ENCODE data around the gene GCH1.

Gene GCH1

DNA sequence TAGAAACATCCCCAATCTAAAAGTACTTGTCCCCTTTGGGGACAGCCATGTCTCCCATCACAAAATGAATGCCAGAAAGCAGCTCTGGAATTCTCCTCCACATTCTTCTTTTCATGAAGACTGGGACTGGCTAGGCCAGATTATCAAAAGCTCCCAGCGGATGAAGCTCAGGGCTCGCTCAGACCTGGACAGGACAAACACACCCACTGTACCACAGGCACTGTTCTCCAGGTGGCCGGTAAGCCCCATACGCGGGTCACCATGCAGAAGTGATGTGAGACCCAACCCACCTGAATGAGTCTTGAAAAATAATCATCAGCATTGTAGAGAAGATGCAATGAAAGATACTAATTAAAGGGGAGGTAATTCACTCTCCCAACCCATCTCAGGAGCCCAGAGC lies 85.1 kb downstream of the GCH1 start:
- FAIRE-seq (no peak), DNase-seq (ENCODE audit: insufficient read length, low spot score) (no peak)
- TF ChIP-seq TAF1 (IDR thresholded peaks at IDR 0.05; ENCODE audit: low read depth, low read length) (no peak), PAX5 (IDR thresholded peaks at IDR 0.05; ENCODE audit: insufficient read depth, low read length, severe bottlenecking) (no peak), POLR2A (IDR thresholded peaks at IDR 0.05; ENCODE audit: low read depth, low read length) (no peak), POLR2AphosphoS5 (IDR thresholded peaks at IDR 0.05; ENCODE audit: low read depth, low read length) (no peak), POU2F2 (IDR thresholded peaks at IDR 0.05; ENCODE audit: low read depth, low read length) (no peak), SPI1 (IDR thresholded peaks at IDR 0.05; ENCODE audit: low read depth, low read length) (no peak)

DNA sequence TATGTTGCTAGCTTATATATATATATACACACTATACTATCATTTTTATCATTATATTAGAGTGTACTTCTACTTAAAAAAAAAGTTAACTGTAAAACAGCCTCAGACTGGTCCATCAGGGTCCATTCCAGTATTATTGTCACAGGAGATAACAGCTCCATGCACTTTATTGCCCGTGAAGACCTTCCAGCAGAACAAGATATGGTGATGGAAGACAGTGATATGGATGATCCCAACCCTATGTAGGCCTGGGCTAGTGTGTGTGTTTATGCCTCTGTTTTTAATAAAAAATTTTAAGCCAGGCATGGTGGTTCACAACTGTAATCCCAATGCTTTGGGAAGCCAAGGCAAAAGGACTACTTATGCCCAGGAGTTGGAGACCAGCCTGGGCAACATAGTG lies 86.2 kb downstream of the GCH1 start:
- TF ChIP-seq PAX5 (IDR thresholded peaks at IDR 0.05; ENCODE audit: insufficient read depth, low read length, severe bottlenecking), result no peak
- TF ChIP-seq TAF1 (IDR thresholded peaks at IDR 0.05; ENCODE audit: low read depth, low read length), result no peak
- TF ChIP-seq POLR2A (IDR thresholded peaks at IDR 0.05; ENCODE audit: low read depth, low read length), result no peak
- TF ChIP-seq POLR2AphosphoS5 (IDR thresholded peaks at IDR 0.05; ENCODE audit: low read depth, low read length), result no peak
- TF ChIP-seq SPI1 (IDR thresholded peaks at IDR 0.05; ENCODE audit: low read depth, low read length), result no peak
- no peak for TF ChIP-seq POU2F2 (IDR thresholded peaks at IDR 0.05; ENCODE audit: low read depth, low read length)
- no peak for DNase-seq (ENCODE audit: insufficient read length, low spot score)
- FAIRE-seq, result no peak

DNA sequence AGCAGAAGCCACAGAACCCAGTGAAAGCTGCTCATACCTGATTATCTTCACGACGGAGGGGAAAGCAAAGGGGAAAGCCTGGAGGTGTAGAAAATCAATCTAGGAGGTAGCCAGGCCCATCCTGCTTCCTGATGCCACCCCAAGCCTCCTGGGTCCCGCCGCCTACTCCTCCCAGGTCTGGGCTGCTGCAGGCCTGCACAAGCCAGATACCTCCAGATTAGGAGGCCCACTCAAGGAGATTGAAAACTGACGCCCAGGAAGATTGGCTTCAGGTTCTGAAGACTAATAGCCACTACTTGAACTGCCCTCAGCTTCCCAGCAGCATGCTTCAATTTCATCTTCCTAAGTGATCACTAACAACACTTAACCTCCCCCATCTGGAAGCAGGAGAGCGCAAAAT lies 87.1 kb downstream of the GCH1 start:
- FAIRE-seq, result no peak
- TF ChIP-seq TAF1 (IDR thresholded peaks at IDR 0.05; ENCODE audit: low read depth, low read length), result no peak
- TF ChIP-seq SPI1 (IDR thresholded peaks at IDR 0.05; ENCODE audit: low read depth, low read length), result no peak
- no peak for DNase-seq (ENCODE audit: insufficient read length, low spot score)

GRCh38 chr14:54815016-54815415 lies 87.6 kb downstream of the GCH1 start:
- DNase-seq (ENCODE audit: insufficient read length, low spot score) (no peak), FAIRE-seq (no peak)
- TF ChIP-seq POLR2A (IDR thresholded peaks at IDR 0.05; ENCODE audit: low read depth, low read length) (no peak), PAX5 (IDR thresholded peaks at IDR 0.05; ENCODE audit: insufficient read depth, low read length, severe bottlenecking) (no peak), POU2F2 (IDR thresholded peaks at IDR 0.05; ENCODE audit: low read depth, low read length) (no peak), POLR2AphosphoS5 (IDR thresholded peaks at IDR 0.05; ENCODE audit: low read depth, low read length) (no peak), SPI1 (IDR thresholded peaks at IDR 0.05; ENCODE audit: low read depth, low read length) (no peak), TAF1 (IDR thresholded peaks at IDR 0.05; ENCODE audit: low read depth, low read length) (no peak)

DNA sequence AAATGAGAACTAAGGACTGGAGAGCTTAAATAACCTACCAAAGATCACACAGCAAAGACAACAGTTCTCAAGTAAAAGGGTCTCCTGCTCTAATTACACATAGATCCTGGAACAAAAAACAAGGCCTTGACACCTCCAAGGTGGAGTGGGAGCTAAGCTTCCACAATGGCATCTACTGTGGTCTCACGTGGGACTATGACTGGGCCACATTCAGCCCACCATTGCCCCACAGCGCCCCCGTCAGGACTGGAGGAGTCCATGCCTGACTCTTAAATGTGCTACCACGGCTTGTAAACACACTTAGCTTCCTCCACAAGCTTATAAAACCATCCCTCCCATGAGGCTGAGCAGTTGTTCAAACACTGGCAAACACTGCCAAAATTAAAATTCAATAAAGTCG lies 88.5 kb downstream of the GCH1 start:
- no peak for FAIRE-seq
- no peak for TF ChIP-seq POU2F2 (IDR thresholded peaks at IDR 0.05; ENCODE audit: low read depth, low read length)
- DNase-seq (ENCODE audit: insufficient read length, low spot score), result no peak

DNA sequence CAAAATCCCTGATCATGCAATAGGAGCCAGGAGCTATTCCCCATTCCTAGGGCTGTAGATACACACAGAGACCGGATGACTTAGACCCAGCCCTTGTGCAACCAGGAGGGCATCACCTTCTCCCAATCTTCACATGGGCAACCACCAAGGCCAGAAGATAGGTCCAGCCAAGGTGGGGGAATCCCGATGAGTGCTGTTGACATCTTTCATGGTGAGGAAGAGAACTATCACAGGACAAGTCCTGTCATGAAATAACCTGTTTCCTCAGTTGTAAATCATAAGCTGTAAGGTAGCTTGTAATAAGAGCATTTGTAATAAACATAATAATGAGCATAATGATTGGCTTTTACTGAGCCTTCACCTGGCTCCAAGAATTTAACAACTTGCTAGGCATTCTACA lies 89.5 kb downstream of the GCH1 start:
- FAIRE-seq (peak; percentile 68), DNase-seq (ENCODE audit: insufficient read length, low spot score) (no peak)
- TF ChIP-seq SPI1 (IDR thresholded peaks at IDR 0.05; ENCODE audit: low read depth, low read length), result no peak
- no peak for TF ChIP-seq PAX5 (IDR thresholded peaks at IDR 0.05; ENCODE audit: insufficient read depth, low read length, severe bottlenecking)

GRCh38 chr14:54812617-54813016 lies 90.0 kb downstream of the GCH1 start:
- TF ChIP-seq TAF1 (IDR thresholded peaks at IDR 0.05; ENCODE audit: low read depth, low read length) (no peak), POU2F2 (IDR thresholded peaks at IDR 0.05; ENCODE audit: low read depth, low read length) (no peak), SPI1 (IDR thresholded peaks at IDR 0.05; ENCODE audit: low read depth, low read length) (no peak), PAX5 (IDR thresholded peaks at IDR 0.05; ENCODE audit: insufficient read depth, low read length, severe bottlenecking) (no peak), POLR2AphosphoS5 (IDR thresholded peaks at IDR 0.05; ENCODE audit: low read depth, low read length) (no peak), POLR2A (IDR thresholded peaks at IDR 0.05; ENCODE audit: low read depth, low read length) (no peak)
- DNase-seq (ENCODE audit: insufficient read length, low spot score), result no peak
- no peak for FAIRE-seq

DNA sequence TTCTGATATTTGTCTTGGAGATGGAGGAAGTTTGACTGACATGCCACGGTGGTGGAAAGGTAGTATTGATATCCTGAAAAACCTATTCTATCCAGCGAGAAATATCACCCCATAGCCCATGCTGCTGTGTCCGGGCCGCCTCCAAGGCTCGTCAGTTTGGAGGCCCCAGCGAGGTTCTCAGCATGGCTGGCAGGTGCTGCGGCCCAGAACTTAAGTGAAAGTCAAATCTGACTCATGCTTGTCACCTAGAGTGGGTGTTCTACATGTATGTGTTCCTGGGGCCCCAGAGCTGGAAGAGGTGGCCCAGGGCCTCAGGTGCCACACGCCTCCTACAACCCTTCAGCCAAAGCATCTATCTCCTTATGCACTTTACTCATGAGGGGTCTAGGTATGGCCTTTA lies 92.9 kb downstream of the GCH1 start:
- DNase-seq (ENCODE audit: insufficient read length, low spot score), result no peak

GRCh38 chr14:54808326-54809161 lies 94.1 kb downstream of the GCH1 start:
- DNase-seq (ENCODE audit: insufficient read length, low spot score) (no peak), FAIRE-seq (no peak)
- TF ChIP-seq POU2F2 (IDR thresholded peaks at IDR 0.05; ENCODE audit: low read depth, low read length), result no peak
- no peak for TF ChIP-seq POLR2A (IDR thresholded peaks at IDR 0.05; ENCODE audit: low read depth, low read length)
- TF ChIP-seq PAX5 (IDR thresholded peaks at IDR 0.05; ENCODE audit: insufficient read depth, low read length, severe bottlenecking), result no peak
- TF ChIP-seq TAF1 (IDR thresholded peaks at IDR 0.05; ENCODE audit: low read depth, low read length), result no peak
- TF ChIP-seq SPI1 (IDR thresholded peaks at IDR 0.05; ENCODE audit: low read depth, low read length), result no peak
- no peak for TF ChIP-seq POLR2AphosphoS5 (IDR thresholded peaks at IDR 0.05; ENCODE audit: low read depth, low read length)

More for the DNA sequence above, 92.9 kb downstream of the GCH1 start:
- TF ChIP-seq POLR2AphosphoS5 (IDR thresholded peaks at IDR 0.05; ENCODE audit: low read depth, low read length) (no peak), PAX5 (IDR thresholded peaks at IDR 0.05; ENCODE audit: insufficient read depth, low read length, severe bottlenecking) (no peak), POLR2A (IDR thresholded peaks at IDR 0.05; ENCODE audit: low read depth, low read length) (no peak), POU2F2 (IDR thresholded peaks at IDR 0.05; ENCODE audit: low read depth, low read length) (no peak)
- FAIRE-seq, result no peak

GRCh38 chr14:54807881-54808280 lies 94.7 kb downstream of the GCH1 start:
- FAIRE-seq, result no peak

More at GRCh38 chr14:54807881-54808280, 94.7 kb downstream of the GCH1 start:
- TF ChIP-seq SPI1 (IDR thresholded peaks at IDR 0.05; ENCODE audit: low read depth, low read length) (no peak), PAX5 (IDR thresholded peaks at IDR 0.05; ENCODE audit: insufficient read depth, low read length, severe bottlenecking) (no peak), POLR2AphosphoS5 (IDR thresholded peaks at IDR 0.05; ENCODE audit: low read depth, low read length) (no peak), POU2F2 (IDR thresholded peaks at IDR 0.05; ENCODE audit: low read depth, low read length) (no peak), POLR2A (IDR thresholded peaks at IDR 0.05; ENCODE audit: low read depth, low read length) (no peak), TAF1 (IDR thresholded peaks at IDR 0.05; ENCODE audit: low read depth, low read length) (no peak)
- no peak for DNase-seq (ENCODE audit: insufficient read length, low spot score)

Measured in GM12891 (cell line).